VCaP (cell line): Measurements from ENCODE around the gene GSC2.
A peak's percentile ranks its signal among the peaks of the same experiment; 100 is the strongest.

ENCODE experiments used
- H3K27ac ChIP-seq: fragments of 450-650 bp; 2 replicates; pipeline ENCODE4 v1.5.1; 2017
- TF ChIP-seq, protein P1 (sequence below): fragments of 450-650 bp; conservative IDR thresholded peaks from 2 replicates; pipeline ENCODE4 v1.5.1; 2017; ENCODE audit warnings: mild to moderate bottlenecking, moderate library complexity

Gene GSC2

DNA sequence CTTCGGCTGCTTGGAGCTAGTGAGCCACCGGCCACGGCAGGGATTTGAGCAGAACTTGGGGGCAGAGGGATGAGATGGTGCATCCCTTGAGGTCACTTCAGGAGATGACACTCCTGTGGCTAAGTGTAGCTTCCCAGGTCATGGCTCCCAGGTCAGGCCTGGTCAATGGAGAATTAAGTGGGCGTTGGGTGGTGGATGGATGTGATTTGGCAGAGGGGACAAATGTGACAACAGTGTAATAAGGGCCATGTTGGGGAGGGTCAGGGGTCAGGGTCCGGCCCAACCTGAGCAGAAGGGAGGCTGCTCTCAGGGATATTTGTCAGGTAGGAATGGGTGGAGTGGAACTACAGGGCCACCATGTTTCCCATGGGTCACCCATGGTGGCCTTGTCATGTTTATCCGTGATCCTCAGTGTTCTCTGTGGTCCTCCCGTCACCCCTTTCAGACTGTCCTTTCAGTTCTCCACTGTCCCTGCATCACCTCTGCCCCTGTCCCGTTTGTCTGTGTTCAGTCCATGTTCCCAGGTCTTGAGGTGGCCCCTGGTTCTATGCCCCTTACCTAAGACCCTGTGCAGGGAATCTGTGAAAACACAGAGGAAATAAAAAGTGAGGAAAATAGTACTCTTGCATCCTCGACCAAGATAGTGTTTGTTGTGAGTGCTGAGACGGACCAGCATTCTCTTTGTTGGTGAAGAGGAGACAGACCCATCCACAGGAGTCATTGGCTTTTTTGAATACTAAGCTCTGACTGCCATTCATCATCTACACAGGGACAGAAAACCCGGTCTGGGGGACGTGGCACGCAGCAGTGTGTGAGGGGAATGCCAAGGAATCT lies 22.3 kb upstream of the GSC2 start:
- peak overlapping the region; percentile 94 for H3K27ac ChIP-seq
- TF ChIP-seq, protein P1, sequence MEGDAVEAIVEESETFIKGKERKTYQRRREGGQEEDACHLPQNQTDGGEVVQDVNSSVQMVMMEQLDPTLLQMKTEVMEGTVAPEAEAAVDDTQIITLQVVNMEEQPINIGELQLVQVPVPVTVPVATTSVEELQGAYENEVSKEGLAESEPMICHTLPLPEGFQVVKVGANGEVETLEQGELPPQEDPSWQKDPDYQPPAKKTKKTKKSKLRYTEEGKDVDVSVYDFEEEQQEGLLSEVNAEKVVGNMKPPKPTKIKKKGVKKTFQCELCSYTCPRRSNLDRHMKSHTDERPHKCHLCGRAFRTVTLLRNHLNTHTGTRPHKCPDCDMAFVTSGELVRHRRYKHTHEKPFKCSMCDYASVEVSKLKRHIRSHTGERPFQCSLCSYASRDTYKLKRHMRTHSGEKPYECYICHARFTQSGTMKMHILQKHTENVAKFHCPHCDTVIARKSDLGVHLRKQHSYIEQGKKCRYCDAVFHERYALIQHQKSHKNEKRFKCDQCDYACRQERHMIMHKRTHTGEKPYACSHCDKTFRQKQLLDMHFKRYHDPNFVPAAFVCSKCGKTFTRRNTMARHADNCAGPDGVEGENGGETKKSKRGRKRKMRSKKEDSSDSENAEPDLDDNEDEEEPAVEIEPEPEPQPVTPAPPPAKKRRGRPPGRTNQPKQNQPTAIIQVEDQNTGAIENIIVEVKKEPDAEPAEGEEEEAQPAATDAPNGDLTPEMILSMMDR = no peak

- no peak overlapping the region for H3K27ac ChIP-seq
- TF ChIP-seq, protein P1 = no peak
These were observed 19.8 kb upstream of the GSC2 start for GRCh38 chr22:19169947-19170318.

DNA sequence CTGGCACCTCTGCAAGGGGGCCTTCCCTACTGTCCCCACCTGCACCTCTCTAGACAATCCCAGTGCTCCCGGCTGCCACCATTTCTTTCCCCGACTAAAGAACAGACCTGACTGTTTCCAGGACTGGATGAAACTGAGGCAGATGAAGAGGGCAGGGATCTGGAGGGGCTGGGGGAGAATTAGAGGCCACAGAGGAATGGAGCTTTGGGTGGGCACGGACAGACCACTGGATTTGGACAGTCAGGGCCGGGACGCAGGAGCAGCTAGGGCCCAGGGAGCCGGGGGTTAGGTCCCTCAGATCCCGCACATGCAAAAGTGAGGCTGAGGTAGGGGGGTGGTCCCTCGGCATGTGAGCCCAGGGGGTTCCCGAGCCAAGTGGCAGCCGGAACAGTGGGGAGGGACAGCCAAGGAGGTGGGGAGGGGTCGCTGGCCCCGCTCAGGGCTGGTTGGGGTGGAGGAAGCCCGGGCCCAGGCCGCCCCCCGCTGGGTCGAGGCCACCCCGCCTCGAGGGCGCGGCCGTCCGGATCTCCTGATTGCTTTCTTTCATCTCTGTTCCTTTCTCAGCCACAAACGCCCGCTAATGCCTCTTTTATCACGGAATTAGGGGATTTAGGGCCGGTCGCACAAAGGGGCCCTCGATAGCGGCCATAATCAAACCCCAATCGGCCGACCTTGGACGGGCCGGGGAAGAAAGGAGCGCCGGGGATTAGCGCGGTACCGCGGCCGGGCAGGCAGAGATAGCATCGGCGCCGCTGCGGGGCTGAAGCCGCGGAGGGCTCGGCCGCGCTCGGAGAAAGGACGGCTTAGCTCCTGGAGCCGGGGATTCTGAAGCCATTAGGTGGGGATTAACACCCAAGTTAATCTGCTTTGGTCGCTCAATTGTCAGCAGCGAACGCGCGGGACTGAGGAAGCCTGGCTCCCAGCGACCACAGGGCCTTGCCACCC lies 19.2 kb upstream of the GSC2 start:
- no peak overlapping the region for H3K27ac ChIP-seq
- TF ChIP-seq, protein P1 = no peak

GRCh38 chr22:19168088-19168890 lies 18.2 kb upstream of the GSC2 start:
- H3K27ac ChIP-seq = no peak overlapping the region
- TF ChIP-seq, protein P1 = no peak; the same call in 1 of the 2 replicates

GRCh38 chr22:19167106-19167869 lies 17.2 kb upstream of the GSC2 start:
- TF ChIP-seq, protein P1 = no peak
- no peak overlapping the region for H3K27ac ChIP-seq

GRCh38 chr22:19166421-19166820 lies 16.3 kb upstream of the GSC2 start:
- TF ChIP-seq, protein P1 = no peak
- no peak overlapping the region for H3K27ac ChIP-seq
